22Rv1 (cell line): Measurements from ENCODE around the gene GRXCR2.

Experiments used
- CTCF ChIP-seq: fragments of 450-650 bp; IDR thresholded peaks from 2 replicates; pipeline ENCODE4 v1.5.1; 2017; ENCODE audit warnings: mild to moderate bottlenecking
- ZFX ChIP-seq: fragments of 450-650 bp; IDR thresholded peaks from 2 replicates; pipeline ENCODE4 v1.6.1; 2017; ENCODE audit warnings: antibody characterized with exemption, borderline replicate concordance

- TF ChIP-seq CTCF = no peak
- TF ChIP-seq ZFX = no peak
Observed at GRCh38 chr5:145902421-145902820, 29.6 kb upstream of the GRXCR2 start.
